Gastrocnemius medialis (tissue), 4 donors: ENCODE results near the gene KIAA1549.

ENCODE experiments used
- POLR2A ChIP-seq, 2 donors: fragments of 450-650 bp; IDR thresholded peaks; one replicate each; pipeline ENCODE4 v1.6.1; 2017; ENCODE audit warnings: antibody characterized with exemption in 2 of 2, mild to moderate bottlenecking in 2 of 2, moderate library complexity in 2 of 2
- TF ChIP-seq, protein P1 (sequence below), 5 experiments: fragments of 450-650 bp in 3 of 5; fragments of 200-600 bp in 2 of 5; sonication (generic) in 2 of 5; IDR thresholded peaks in 4 of 5; conservative IDR thresholded peaks in 1 of 5; 1 replicate in 4 of 5; 2 replicates in 1 of 5; pipeline ENCODE4 v1.5.1; 2016 to 2019; ENCODE audit warnings: antibody characterized with exemption in 5 of 5, mild to moderate bottlenecking in 3 of 5, moderate library complexity in 3 of 5

DNA sequence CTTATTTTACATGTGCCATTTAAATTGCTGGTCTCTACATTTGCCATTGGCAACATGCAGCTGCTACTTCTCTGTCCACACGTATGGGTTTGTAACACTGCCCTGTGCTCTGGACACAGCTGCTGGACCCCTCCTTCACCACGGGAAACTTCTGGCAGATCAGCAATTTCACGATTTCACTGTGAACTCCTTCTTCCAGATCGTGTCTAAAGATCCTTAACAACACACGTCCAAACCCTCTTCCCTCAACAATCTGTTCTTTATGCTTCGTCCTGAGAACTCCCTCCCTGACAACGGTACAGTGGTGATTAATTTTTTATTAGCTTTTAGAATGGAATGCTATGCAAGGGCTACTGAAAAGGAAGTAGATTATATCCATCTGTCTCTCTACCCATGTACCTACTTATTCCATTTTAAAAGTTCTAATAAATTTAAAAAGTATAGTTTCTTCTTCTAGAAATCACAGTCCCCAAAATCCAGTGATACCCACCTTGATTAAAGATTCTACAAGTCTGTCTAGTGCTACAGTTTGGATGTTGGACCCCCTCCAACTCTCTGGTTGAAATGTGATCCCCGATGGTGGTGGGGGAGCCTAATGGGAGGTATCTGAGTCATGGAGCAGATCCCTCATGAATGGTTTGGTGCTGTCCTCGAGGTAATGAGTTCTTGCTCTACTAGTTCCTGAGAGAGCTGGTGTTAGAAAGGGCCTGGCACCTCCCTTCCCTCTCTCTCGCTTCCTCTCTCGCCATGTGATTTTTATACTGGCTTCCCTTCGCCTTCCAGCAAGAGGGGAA, 81.0 kb downstream of the KIAA1549 start:
- TF ChIP-seq, protein P1, sequence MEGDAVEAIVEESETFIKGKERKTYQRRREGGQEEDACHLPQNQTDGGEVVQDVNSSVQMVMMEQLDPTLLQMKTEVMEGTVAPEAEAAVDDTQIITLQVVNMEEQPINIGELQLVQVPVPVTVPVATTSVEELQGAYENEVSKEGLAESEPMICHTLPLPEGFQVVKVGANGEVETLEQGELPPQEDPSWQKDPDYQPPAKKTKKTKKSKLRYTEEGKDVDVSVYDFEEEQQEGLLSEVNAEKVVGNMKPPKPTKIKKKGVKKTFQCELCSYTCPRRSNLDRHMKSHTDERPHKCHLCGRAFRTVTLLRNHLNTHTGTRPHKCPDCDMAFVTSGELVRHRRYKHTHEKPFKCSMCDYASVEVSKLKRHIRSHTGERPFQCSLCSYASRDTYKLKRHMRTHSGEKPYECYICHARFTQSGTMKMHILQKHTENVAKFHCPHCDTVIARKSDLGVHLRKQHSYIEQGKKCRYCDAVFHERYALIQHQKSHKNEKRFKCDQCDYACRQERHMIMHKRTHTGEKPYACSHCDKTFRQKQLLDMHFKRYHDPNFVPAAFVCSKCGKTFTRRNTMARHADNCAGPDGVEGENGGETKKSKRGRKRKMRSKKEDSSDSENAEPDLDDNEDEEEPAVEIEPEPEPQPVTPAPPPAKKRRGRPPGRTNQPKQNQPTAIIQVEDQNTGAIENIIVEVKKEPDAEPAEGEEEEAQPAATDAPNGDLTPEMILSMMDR (IDR thresholded peaks at IDR 0.05 in 4 of 5, conservative IDR thresholded peaks at IDR 0.05 in 1 of 5) = no peak
- no peak for TF ChIP-seq POLR2A (IDR thresholded peaks at IDR 0.05)
